Posterior vena cava (tissue), 2 donors: Measurements from ENCODE around the gene CHD1L. TPM values are rescaled to one million over a fixed set of nuclear protein-coding genes. Genes with fewer than 3 reads are reported as not detected.
"Not testable (repeated sequence)": the region's sequence is repeated elsewhere in the genome, so short reads cannot be mapped to it uniquely, and the experiment has no call there.

ENCODE experiments used
- DNase-seq: peaks from one replicate; pipeline ENCODE4 v3.0.0-alpha.2; 2020; ENCODE audit warnings: low spot score
- intact Hi-C, 2 donors: fragments of 100-400 bp; cut with DNase I; formaldehyde crosslinking; loops; one replicate each; pipeline versions ENCODE4 v1.14.1 to v1.14.2; 2022 to 2023
- total RNA-seq, 2 donors: library from RNA; stranded (reverse); fragmentation: NEBNext Ultra II Directional; extraction: Animal tissue kit (Norgen Biotek cat#: 25700); gene quantifications; one replicate each; pipeline ENCODE4 v1.2.1, GENCODE V29; 2021
- donor health status: DM: yes; HTN: yes; CAD: no.
- donor health status: DM: yes; HTN: yes; CAD: no.

The CHD1L gene
- total RNA-seq, 2 donors from 2014 or later: 36.4 to 38.9 TPM

DNA sequence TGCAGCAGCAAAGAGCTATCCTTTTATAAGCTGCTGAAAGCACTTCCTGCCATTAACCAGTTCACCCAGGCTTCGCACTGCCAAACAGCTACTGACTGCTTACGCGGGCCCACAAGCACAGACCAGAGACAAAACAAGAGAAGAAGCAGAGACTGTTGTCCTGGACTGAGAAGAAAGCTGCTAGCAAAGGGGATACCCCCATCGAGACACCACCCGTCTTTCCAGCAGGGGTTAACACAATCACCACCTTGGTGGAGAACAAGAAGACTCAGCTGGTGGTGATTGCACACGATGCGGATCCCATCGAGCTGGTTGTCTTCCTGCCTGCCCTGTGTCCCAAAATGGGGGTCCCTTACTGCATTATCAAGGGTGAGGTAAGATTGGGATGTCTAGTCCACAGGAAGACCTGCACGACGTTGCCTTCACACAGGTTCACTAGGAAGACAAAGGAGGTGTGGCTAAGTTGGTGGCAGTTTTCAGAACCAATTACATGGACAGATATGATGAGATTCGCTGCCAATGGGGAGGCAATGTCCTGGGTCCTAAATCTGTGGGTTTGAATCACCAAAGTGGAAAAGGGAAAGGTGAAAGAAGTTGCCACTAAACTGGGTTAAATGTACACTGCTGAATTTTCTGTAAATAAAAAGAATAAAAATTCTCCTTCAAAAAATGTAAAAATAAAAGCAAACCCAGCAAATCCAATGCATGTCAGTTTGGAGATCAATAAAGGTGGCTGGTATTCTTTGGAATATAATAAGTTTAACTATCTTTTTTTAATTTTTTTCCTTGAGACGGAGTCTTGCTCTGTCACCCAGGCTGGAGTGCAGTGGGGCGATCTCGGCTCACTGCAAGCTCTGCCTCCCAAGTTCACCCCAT is 18.5 kb upstream of the CHD1L start:
- intact Hi-C loops: no loop called here
- no peak for DNase-seq

DNA sequence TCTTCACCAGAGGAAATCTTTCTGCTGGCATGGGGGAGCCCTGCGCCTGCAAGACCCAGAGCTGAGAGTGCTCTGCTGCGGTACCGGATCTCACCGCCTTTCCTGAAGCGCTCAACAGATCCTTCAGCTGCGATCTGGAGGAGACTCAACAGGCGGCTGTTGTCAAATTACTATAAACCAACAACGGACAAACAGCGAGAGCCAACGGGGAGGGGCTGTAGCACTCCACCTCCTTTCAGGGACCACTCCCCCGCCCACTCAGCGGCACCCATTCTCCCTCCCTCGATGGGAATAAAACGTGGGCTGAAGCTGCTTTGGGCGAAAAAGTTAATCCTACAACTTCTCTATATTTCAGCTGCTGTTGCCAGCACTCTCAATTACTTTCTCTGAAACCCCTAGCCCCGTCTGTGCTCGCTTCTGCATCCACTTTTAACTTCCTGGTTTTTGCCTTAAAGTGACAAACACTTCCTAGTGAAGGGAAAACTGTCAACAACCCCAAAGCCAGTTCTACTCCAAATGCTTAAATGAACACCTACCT is 17.2 kb upstream of the CHD1L start, which contains the start of gene FMO5:
FMO5 (minus strand) TSS at position 147 of the 538 bp plus-strand sequence. CDS start 310 bp downstream, outside the sequence.
- intact Hi-C loops: no loop called here
- peak; percentile 84 for DNase-seq

DNA sequence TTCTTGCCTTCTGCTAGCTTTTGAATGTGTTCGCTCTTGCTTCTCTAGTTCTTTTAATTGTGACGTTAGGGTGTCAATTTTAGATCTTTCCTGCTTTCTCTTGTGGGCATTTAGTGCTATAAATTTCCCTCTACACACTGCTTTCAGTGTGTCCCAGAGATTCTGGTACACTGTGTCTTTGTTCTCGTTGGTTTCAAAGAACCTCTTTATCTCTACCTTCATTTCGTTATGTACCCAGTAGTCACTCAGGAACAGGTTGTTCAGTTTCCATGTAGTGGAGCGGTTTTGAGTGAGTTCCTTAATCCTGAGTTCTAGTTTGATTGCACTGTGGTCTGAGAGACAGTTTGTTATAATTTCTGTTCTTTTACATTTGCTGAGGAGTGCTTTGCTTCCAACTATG is 11.5 kb upstream of the CHD1L start:
- intact Hi-C loops, DNase-seq: not testable (repeated sequence)

DNA sequence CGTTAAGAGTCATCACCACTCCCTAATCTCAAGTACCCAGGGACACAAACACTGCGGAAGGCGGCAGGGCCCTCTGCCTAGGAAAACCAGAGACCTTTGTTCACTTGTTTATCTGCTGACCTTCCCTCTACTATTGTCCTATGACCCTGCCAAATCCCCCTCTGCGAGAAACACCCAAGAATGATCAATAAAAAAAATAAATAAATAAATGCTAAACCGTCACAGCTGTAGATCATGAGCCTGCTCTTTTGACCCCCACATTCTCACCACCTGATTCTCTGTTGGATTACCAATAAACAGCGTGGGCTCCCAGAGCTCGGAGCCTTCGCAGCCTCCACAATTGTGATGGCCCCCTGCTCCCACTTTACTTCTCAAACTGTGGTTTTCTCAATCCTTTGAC is 8.6 kb upstream of the CHD1L start:
- DNase-seq, intact Hi-C loops: not testable (repeated sequence)

DNA sequence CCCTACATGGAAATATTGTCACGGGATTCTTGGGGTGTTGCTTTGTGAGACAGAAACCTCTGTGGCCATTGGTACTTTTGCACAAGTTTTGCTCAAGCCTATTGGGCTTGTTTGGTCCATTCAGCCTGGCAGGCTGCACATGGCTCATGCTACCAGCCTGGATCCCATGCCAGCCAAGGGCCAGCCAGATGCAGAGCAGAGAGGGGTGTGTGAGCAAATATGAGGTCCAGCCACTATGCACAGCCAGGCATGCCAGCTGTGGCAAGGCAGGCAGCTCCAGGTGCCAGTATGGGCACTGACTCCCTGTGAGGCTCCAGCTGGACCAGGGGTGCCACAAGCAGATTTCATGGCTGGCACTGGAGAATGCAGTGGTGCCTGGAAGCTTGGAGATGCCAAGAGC is 6.7 kb upstream of the CHD1L start:
- intact Hi-C loops: no loop called here
- no peak for DNase-seq

DNA sequence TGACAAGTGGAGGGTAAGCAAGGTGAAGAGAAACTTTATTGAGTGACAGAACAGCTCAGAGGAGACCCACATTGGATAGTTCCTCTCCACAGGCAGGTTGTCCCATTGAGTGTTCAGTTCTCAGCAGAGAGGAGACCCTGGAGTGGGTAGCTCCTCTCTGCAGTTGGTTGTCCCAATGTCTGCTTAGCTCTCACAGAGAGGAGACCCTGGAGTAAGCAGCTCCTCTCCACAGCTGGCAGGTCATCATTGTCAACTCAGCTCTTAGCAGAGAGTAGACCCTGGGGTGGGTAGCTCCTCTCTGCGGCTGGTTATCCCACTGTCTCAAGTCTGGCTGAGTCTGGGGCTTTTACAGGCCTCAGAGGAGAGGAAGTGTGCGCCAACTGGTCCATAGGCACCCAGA is 6.0 kb upstream of the CHD1L start:
- intact Hi-C loops: no loop called here
- no peak for DNase-seq

DNA sequence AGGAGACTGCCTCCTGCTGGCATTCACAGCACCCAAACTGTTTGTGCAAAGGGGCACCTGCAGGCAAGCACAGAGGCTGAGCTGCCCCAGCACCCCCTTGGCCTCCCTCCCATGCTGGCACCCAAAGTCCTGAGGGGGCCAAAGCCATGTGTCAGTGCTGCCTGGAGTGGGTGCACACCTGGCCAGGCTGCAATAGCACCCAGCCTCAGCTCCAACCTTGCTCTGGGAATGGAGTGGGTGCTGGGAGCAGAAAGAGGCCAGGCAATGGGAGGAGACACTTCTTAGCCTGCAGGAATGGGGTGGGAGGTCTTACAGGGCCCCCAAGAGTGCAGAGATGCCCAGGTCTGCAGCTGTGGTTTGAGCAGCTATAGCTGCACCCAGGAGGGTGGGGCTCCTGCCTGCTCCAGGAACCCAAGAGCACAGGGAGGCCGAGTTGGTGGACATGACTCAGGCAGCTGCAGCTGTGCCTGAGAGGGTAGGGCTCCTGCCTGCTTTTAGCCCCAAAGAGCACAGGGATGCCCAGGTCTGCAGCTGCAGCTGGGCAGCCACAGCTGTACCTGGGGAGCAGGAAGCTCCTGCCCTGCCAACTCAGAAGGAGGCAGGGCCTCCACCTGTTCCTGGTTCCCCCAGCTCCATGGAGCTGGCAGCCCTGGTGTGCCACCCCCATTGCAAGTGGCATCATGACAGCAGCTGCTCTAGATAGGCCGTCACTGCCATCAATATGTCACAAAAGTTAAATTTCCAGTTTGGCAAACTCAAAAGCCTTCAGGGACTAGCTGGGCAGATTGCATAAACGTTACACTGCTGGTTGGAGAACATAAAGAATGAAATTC is 5.3 kb upstream of the CHD1L start:
- DNase-seq: no peak
- intact Hi-C loops: no loop called here

DNA sequence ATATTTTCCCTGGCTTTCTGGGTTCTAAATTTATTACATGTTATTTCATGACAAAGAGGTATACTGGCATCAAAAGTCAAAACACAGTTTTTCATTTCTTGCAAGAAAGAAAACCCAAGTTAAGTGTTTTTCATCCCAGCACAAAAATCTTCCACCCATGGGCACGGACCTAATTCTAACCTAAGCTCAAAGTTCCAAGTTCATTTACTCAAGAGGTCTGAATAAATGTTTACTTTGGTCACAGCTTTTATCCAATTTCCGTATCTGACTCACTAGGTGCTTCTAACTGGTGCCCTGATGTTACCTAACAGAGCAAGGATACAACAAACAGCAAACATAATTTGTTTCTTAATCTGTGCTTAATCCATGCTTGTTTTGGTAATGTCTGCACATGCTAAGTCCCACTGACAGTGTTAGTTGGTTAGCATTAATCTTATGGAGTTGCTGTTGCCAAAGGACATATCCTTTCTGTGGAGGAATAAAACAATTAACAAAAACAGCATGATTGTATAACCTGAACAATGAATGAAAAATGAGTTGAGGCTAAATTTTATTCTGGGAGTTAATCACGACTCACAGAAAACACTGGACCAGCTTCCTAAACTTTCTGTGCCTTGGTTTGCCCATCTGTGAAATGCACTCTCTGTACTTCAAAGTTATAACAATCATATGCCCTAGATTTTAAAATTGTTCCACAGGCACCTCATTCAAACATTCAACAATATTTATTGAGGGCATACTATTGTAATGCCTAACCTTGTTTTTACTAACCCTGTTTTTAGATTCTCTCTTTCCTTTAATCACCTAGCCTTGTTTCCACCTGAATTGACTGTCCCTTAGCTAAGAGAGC is 4.2 kb upstream of the CHD1L start:
- intact Hi-C loops: no loop called here
- DNase-seq: no peak

DNA sequence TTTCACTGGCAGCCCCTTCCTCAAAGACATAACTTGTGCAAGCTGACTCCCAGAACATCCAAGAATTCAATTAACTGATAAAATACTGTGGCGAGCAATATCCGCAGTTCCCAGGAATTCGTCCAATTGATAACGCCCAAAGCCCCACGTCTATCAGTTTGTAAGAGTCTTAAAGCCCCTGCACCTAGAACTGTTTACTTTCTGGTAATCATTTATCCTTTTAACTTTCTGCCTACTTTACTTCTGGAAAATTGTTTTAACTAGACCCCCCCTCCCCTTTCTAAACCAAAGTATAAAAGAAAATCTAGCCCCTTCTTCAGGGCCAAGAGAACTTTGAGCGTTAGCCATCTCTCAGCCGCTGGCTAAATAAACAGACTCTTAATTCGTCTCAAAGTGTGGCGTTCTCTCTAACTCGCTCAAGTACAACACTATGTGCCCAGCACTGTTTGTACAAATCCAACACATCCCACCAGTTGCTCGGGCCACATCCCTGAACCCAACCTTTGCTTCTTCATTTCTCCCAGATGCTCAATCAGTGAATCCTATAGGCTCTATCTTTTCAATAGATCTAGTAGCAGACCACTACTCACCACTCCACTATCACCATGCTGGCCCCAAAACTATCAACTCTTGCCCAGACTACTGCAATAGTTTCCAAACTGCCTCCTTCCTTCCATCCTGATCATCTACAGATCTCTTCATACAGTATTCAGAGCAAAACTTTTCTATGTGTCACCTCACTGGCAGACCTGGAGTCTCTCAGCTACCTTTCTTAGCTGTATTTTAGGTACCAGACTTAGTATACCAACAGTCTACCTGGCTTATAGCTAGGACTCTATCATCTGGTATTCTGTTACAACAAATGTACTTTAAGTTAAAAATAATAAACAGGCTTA is 3.3 kb upstream of the CHD1L start:
- DNase-seq: no peak
- intact Hi-C loops: no loop called here

DNA sequence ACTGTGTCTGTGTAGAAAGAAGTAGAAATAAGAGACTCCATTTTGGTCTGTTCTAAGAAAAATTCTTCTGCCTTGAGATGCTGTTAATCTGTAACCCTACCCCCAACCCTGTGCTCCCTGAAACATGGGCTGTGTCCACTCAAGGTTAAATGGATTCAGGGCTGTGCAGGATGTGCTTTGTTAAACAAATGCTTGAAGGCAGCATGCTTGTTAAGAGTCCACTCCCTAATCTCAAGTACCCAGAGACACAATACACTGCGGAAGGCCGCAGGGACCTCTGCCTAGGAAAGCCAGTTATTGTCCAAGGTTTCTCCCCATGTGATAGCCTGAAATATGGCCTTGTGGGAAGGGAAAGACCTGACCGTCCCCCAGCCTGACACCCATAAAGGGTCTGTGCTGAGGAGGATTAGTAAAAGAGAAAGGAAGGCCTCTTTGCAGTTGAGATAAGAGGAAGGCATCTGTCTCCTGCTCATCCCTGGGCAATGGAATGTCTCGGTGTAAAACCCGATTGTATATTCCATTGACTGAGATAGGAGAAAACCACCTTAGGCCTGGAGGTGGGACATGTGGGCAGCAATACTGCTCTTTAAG is 2.3 kb upstream of the CHD1L start:
- DNase-seq: not testable (repeated sequence)
- intact Hi-C loops: loop anchor here in 1 of 2 donors (5.0 kb wide), 2 partner anchors 68 to 153 kb away; partner anchors contain the start of gene PRKAB2

DNA sequence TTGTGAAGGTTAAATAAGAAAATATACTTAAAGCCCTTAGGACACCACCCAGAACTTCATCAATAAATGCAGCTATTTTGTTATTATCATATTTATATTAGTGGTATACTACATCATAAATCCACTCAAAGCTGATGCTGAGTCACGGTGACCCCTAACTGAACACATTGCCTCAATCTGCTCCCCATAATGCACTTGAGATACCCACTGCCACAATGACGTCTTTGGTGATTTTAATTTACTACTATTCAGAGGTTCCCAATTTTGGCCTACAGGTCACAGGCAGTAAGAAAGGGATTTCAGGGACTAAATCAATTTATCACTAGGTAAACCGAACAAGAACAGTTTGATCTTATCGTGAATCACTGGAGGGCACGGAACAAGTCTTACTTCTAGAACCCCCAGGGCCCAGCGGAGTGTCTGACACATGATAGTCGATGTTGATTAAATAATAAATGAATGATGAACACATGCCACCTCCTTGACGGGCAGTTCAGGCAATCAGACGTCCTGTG is 493 bp upstream of the CHD1L start:
- intact Hi-C loops: loop anchor here (2.0 to 5.0 kb wide), 3 partner anchors 69 to 155 kb away; partner anchors contain the start of gene PRKAB2 (in 2 of the 2)

DNA sequence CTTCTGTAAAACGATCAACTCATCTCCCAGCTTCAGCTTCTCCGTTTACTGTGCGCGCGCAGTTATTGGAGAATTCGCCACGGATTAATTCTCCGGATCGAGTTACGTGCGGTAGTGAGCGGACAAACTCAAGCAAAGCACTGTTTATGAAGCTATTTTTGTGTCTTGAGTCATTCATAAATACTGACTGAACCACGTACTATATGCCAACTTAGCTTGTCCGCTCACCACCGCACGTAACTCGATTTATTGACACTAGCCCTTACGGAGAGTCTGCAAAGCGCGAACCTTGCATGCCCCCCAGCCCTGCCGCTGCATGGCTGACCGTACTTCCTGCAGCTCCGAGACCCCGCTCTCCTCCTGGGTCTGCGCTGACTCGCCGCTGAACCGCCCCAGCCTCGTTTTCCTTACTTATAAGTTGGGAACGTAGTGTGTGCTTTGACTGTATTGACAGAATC is 773 bp downstream of the CHD1L start:
- DNase-seq: no peak
- intact Hi-C loops: loop anchor here (2.0 to 5.0 kb wide), 3 partner anchors 70 to 156 kb away; partner anchors contain the start of gene PRKAB2 (in 2 of the 2)

More for the DNA sequence above, 493 bp upstream of the CHD1L start:
- DNase-seq: no peak

DNA sequence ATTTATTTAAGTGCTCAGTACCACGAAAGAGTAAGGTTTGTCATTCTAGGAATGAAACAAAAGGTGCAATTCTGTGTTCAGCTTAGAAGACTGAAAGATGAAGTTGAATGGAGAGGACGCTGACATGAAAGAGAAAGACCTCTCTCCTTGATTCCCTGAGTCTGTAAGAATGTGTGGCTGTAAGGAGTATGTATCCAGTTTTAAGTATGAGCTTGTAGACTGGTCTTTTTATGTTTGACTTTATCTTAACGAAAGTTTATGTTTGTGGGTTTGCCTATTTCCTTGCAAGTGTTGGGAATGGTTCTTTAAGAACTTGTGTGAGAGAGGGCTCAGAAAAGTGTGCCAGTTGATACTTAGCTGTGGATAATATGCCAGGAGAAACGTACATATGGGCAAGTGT is 1.4 kb downstream of the CHD1L start:
- no peak for DNase-seq
- intact Hi-C loops: loop anchor here (2.0 to 5.0 kb wide), 3 partner anchors 71 to 157 kb away; partner anchors contain the start of gene PRKAB2 (in 2 of the 2)

DNA sequence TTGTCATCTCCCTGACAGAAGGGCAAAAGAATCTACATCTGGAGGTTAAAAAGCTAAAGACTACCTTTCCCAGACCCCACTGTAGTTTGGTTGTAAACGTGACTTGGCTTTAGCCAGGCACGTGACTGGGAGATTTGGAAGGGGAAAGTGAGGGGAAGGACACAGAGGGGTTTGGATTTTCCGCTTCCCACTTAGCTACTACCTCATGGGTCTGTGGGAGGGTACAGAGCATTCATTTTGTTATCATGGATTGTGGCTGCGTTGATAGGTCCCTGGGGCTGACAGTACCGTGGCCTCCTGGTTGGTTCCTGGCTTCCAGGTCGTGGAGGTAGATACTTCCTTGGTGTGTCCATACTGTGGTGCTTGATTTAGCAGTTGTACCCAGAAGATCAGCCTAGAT is 2.6 kb downstream of the CHD1L start:
- intact Hi-C loops: no loop called here
- no peak for DNase-seq

DNA sequence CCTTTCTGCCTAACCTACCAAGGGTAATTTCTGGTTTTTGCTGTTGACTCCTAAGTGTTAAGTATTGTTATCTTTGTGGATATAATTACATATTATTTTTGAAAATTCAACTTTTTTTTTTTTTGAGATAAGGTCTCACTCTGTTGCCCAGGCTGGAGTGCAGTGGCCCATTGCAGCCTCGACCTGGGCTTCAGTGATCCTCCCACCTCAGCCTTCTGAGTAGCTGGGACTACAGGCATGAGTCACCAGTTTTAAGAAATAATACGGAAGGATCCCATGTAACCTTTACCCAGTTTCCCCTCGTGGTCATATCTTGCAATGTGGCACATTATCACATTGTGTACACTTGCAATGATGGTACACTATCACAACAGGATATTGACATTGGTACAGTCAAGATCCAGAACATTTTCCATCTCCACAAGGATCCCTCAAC is 3.1 kb downstream of the CHD1L start:
- intact Hi-C loops: no loop called here
- DNase-seq: no peak

DNA sequence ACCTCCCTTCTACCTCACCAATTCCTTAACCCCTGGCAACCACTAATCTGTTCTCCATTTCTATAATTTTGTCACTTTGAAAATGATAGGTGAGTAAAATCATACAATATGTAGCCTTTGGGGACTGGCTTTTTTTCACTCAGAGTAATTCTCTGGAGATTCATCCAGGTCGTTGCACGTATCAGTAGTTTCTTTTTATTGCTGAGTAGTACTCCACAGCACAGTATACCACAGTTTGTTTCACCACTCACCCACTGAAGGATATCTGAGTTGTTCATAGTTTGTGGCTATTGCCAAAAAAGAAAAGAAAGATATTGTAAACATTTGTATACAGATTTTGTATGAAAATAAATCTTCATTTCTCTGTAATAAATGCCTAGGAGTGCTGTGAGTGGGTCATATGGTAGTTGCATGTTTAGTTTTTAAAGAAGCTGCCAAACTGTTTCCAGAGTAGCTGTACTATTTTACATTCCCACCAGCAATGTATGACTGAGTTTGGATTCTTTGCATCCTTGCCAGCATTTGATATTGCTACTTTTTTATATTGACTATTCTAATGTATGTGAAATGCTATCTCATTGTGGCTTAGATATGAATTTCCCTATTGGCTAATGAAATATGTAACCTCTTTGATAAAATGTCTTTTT is 3.7 kb downstream of the CHD1L start:
- DNase-seq: no peak
- intact Hi-C loops: no loop called here
